ENCODE results near the gene CACFD1. TPM values are rescaled to one million over a fixed set of nuclear protein-coding genes. Genes with fewer than 3 reads are reported as not detected.

Gene CACFD1
- total and polyA plus RNA-seq, 2 of the 13 experiments (the other 11 are each of a cell fraction or from before 2014, with no cell fraction given), result 13.8 to 14.6 TPM

GRCh38 chr9:133506653-133507038, 46.9 kb downstream of the CACFD1 start (continued):
- no peak for TF ChIP-seq KIAA2018 (CRISPR knock-in tag; IDR thresholded peaks at IDR 0.05; ENCODE audit: borderline replicate concordance)
- no peak for TF ChIP-seq ZFYVE20 (CRISPR knock-in tag; IDR thresholded peaks at IDR 0.05; ENCODE audit: borderline replicate concordance, low read depth)
- TF ChIP-seq BRCA1 (CRISPR knock-in tag; IDR thresholded peaks at IDR 0.05), result peak; percentile 54; the same call in 1 of the 2 replicates
- peak; percentile 65 for TF ChIP-seq ZGPAT (CRISPR knock-in tag; IDR thresholded peaks at IDR 0.05)
- TF ChIP-seq JUN (CRISPR knock-in tag; IDR thresholded peaks at IDR 0.05), result no peak; the same call in 1 of the 2 replicates
- no peak for TF ChIP-seq ZNF337 (CRISPR knock-in tag; IDR thresholded peaks at IDR 0.05; ENCODE audit: borderline replicate concordance, low read depth)
- no peak for TF ChIP-seq DMTF1 (CRISPR knock-in tag; IDR thresholded peaks at IDR 0.05)
- no peak for TF ChIP-seq EHMT2 (IDR thresholded peaks at IDR 0.05; ENCODE audit: borderline replicate concordance, low read depth, low read length)
- no peak for TF ChIP-seq TRIM24 (CRISPR knock-in tag; IDR thresholded peaks at IDR 0.05)
- peak; percentile 64; the same call in 1 of the 2 replicates for TF ChIP-seq MTA1 (CRISPR knock-in tag; IDR thresholded peaks at IDR 0.05; ENCODE audit: borderline replicate concordance)
- no peak for TF ChIP-seq MAFK (conservative IDR thresholded peaks at IDR 0.05 in 1 of 2, IDR thresholded peaks at IDR 0.05 in 1 of 2; ENCODE audit: low read length in 2 of 2)
- TF ChIP-seq ZNF704 (CRISPR knock-in tag; IDR thresholded peaks at IDR 0.05; ENCODE audit: borderline replicate concordance), result no peak
- peak; percentile 62; the same call in 1 of the 2 replicates for TF ChIP-seq MYC (CRISPR knock-in tag; IDR thresholded peaks at IDR 0.05; ENCODE audit: borderline replicate concordance)

Data from HepG2 (cell line).